Measurements from ENCODE around the gene ACER1.
"Not testable (repeated sequence)": the region's sequence is repeated elsewhere in the genome, so short reads cannot be mapped to it uniquely, and the experiment has no call there.

Gene ACER1

GRCh38 chr19:6286676-6287075 is 46.7 kb downstream of the ACER1 start:
- FAIRE-seq: no peak

DNA sequence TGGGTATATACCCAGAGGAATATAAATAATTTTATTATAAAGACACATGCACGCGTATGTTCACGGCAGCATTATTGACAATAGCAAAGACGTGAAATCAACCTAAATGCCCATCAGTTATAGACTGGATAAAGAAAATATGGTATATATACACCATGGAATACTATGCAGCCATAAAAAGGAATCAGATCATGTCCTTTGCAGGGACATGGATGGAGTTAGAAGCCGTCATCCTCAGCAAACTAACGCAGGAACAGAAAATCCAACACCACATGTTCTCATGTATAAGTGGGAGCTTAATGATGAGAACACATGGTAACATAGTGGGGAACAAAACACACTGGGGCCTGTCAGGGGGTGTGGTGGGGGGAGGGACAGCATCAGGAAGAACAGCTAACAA is 51.0 kb downstream of the ACER1 start:
- FAIRE-seq: not testable (repeated sequence)

- no peak for FAIRE-seq
Measured at GRCh38 chr19:6279931-6280591, 53.4 kb downstream of the ACER1 start, which contains the start of gene MLLT1. Gene MLLT1 (minus strand): TSS chr19:6279975. CDS start chr19:6279784, 191 bp downstream.

DNA sequence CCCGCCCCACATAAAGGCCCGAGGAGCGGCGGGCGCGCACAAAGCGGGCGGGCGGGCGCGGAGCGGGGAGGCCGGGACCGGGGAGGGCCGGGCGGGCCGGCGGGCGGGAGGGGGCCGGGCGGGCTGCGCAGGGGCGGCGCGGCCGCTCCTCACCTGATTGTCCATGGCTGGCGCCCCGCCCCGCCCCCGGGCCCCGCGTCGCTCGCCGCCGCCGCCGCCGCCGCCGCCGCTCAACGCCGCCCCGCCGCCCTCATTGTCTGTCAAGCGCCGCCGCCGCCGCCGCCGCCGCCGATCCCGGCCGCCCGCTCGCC is 53.8 kb downstream of the ACER1 start:
- FAIRE-seq: no peak

DNA sequence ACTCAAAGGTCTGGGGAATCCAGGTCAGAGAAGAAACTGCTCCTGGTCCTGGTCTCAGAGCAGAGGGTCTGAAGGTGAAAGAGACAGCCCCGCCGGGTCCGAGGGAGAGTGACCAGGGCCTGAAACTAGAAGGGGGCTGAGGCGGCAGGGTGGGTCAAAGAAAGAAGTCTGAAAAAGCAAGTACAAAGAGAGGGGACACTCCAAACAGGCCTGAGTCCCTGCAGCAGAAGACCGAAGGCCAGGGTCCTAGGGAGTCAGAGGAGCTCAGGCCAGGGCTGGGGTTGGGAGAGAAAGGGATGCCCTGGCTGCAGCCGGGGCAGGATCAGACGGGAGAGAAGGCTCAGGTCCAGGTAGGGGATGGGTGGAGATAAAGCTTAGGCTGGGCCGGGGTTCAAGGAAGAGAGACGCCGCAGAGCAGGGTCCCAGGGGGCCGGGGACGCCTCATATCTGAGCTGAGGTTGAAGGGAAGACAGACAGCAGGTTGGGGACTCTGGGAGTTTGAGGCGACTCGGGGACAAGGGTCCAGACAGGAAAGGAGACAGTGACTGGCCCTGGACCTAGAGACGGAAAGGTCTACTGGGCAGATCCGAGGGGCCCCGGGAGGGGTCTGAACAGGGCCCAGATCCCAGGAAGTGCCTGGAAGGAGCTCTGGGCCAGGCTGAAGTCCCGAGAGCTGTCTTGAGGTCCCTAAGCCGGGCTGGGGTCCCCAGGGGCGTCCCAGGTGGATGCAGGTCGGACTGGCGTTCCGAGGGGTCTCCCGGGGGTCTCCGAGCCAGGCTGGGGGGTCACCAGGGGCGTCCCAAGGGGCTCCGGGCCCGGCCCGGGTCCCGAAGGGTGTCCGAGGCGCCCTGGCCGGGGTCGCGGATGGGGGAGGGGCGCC is 54.4 kb downstream of the ACER1 start:
- no peak for FAIRE-seq

GRCh38 chr19:6278051-6278450 is 55.4 kb downstream of the ACER1 start:
- no peak for FAIRE-seq

DNA sequence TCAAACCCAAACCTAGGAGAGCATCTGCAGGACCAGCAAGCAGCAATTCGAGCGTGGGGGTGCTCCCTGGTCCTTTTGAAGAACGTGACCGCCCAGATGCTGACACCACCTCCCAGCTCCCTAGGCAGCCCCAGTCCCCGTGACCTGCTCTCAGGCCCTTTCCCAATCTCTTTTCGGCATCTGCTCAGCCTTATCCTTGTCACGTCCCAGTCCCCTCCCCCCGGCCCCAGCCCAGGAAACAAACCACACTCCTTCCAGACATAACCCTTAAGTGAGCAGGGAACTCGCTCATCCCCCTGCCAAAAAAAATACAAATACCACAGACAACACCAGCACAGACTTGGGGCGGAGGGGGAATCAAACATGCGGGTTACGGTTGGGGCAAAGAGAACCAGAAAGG is 57.0 kb downstream of the ACER1 start:
- FAIRE-seq: no peak

DNA sequence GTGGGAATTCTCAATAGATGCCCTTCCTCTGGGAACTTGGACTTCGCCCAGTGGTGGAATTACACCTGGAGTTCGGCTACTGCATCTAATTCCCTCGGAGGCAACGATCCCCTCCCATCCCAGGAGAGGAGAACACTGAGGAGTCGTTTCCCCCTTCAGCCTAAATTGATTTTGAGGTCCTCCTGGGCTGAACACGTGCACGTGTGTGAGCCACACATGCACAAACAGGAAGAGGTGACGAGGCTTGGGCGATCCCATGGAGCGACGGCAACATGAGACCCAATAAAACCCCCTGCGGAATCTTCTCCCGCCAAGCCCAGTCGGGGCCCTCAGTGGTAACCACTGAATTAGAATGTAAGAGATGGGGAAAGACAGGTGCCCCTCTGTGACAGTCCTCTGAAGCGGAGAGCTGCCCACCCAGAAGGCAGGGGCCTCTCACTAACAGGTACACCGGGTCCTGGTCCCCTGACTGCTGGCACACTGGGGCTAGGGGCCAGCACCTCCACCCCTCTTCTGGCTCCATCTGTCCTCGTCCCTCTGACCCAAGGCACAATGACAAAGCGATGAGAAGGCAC is 58.2 kb downstream of the ACER1 start:
- no peak for FAIRE-seq

- no peak for FAIRE-seq
Measured at GRCh38 chr19:6274756-6275155, 58.7 kb downstream of the ACER1 start.

- no peak for FAIRE-seq
Measured at GRCh38 chr19:6273701-6274601, 59.5 kb downstream of the ACER1 start.

DNA sequence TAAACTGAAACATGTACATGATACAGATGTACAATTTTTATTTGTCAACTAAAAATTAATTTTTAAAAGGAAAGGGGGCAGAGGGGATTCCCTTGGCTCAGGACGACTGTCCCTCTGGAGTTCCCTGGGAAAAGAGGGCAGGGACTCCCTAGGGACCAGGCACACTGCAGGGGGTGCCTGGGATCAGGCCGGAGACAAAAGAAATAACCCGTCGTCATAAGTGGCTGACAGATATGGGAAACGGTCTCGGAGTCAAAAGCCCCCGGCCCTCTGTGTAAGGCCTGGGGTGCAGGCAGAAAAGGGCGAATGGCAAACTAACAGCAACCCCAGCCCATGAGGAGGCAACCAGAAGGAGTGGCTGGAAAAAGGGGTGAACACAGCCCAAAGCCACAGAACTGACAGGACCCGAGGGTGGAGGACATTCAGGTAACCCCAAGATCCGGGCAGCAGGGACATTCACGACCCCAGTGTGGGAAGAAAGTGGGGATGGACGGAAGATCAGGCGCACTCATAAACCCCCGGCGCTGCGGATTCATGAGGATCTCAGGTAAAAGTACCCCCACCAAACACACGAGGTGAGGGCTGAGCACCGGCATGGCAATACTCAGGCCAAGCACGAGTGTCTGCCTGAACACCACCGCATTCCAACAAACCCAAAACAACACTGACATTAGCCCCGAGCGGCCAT is 60.4 kb downstream of the ACER1 start:
- FAIRE-seq: no peak

GRCh38 chr19:6272411-6272791 is 61.0 kb downstream of the ACER1 start:
- FAIRE-seq: no peak

GRCh38 chr19:6271721-6272410 is 61.5 kb downstream of the ACER1 start:
- FAIRE-seq: no peak

DNA sequence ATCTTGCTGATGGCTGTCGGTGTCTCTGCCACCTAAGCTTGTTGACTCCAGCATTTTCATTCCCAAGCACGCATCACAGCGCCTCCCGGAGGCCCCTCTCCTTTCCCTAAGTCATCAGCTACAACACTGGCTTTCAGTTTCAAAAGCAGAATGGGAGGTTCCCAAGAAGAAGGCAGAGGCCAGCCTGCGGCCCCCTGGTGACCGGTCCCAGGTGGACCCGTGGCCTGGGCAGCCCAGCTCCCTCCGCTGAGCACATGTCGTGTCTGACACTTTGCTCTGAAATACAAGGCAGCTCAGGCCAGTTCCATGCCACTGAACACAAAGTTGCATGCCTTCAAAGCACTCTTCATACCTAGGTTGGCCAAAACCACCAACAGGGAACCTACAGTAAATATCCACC is 62.2 kb downstream of the ACER1 start:
- FAIRE-seq: no peak

GRCh38 chr19:6270822-6271221 is 62.6 kb downstream of the ACER1 start:
- no peak for FAIRE-seq

- FAIRE-seq: no peak
Measured at GRCh38 chr19:6270076-6270745, 63.2 kb downstream of the ACER1 start.

GRCh38 chr19:6269101-6269886 is 64.1 kb downstream of the ACER1 start:
- no peak for FAIRE-seq

DNA sequence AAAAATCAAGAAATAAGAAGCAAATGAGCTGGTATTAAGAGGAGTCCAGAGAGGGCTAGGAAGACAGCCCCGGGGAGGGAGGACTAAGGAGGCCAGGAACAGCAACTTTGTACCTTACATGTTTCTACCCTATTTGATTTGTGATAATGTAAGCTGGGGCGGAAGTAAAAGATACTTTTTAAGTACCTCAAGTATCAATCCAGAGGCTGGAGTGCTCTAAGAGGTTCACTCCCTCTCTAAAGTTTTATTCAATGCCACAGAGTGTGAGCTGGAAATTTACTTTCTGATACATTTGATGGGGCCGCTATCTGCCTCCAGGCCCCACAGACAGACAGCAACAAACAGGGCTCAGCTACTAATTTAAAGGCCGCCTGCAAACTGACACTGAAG is 65.0 kb downstream of the ACER1 start:
- FAIRE-seq: no peak

DNA sequence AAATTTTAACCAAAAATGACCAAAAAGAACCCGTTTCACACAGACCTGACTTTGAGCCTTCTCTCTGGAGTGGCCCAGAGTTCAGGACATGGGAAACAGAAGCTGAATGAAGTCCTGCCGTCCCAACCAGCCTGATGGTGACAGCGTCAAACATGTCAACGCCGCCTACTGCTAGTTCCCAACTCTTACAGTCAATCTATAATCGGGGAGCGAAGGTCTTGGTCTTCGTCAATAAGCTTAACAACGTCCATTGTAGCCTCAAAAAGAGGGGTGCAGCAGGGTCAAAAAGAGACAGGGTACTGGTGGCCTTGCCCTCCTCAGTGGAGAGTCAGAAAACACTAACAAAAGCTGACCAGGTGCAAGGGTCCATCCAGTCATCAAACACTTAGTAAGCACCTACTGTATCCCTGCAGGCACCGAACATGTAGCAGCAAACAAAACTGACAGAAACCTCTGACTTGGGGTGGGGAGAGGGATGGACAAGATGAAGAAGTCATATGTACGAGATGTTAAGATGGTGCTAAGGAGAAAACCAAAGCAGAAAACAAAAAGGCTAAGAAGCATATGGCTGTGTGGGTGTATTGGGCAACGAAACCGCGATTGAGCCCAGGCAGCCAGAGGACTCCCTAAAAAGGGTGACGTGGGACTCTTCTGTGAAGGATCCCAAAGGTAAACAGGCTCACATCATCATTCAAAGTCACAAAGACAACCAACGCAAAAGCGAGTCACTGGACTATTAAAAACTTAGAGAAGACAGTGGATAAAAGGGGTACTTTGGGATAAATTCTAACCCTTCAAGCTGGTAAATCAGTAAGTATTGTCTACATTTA is 65.6 kb downstream of the ACER1 start:
- no peak for FAIRE-seq

- no peak for FAIRE-seq
Measured at GRCh38 chr19:6264803-6265202, 68.6 kb downstream of the ACER1 start.

Data from TTC549 (cell line).